MCF 10A (cell line): ENCODE data around the gene ARRDC1. TPM values are rescaled to one million over a fixed set of nuclear protein-coding genes. Genes with fewer than 3 reads are reported as not detected.

Source experiments
- BruUV-seq: library from RNA; stranded (reverse); fragments of 400-500 nt; replicated peaks from 2 replicates; lab custom pipeline; 2021; lab: Mats Ljungman, UMichigan
- CTCF ChIA-PET: fragments of 300-600 bp; sonication (Branson Sonifier 250); formaldehyde crosslinking; extraction: SDS; loops from one replicate; lab custom pipeline; 2021; ENCODE audit warnings: antibody characterized with exemption, inconsistent platforms; lab: Yijun Ruan, JAX
- POLR2A ChIA-PET: fragments of 300-600, 350-650 bp; sonication (Branson Sonifier 250); formaldehyde crosslinking; extraction: SDS; loops from one replicate; lab custom pipeline; 2020; ENCODE audit warnings: antibody characterized with exemption, inconsistent platforms; lab: Yijun Ruan, JAX
- DNase-seq: peaks from one replicate; pipeline ENCODE4 v3.0.0-alpha.2; 2018; ENCODE audit not compliant: unreplicated experiment
- H3K27ac Mint-ChIP-seq: one replicate; pipeline ENCODE4 v1.8.0; 2022; ENCODE audit warnings: mild to moderate bottlenecking, low read depth, mixed read lengths; ENCODE audit not compliant: unreplicated experiment
- H3K27me3 Mint-ChIP-seq: one replicate; pipeline ENCODE4 v1.8.0; 2022; ENCODE audit warnings: mixed read lengths; ENCODE audit not compliant: insufficient read depth, unreplicated experiment
- H3K36me3 Mint-ChIP-seq: one replicate; pipeline ENCODE4 v1.8.0; 2022; ENCODE audit warnings: mild to moderate bottlenecking, moderate library complexity, mixed read lengths; ENCODE audit not compliant: insufficient read depth, unreplicated experiment
- H3K4me1 Mint-ChIP-seq: one replicate; pipeline ENCODE4 v1.8.0; 2022; ENCODE audit warnings: mixed read lengths; ENCODE audit not compliant: insufficient read depth, unreplicated experiment
- H3K4me3 Mint-ChIP-seq: one replicate; pipeline ENCODE4 v1.8.0; 2022; ENCODE audit warnings: mild to moderate bottlenecking, moderate library complexity, mixed read lengths; ENCODE audit not compliant: unreplicated experiment
- H3K9me3 Mint-ChIP-seq: one replicate; pipeline ENCODE4 v1.8.0; 2022; ENCODE audit warnings: mixed read lengths; ENCODE audit not compliant: unreplicated experiment
- intact Hi-C: fragments of 100-400 bp; cut with micrococcal nuclease; formaldehyde crosslinking; loops from 2 replicates; pipeline ENCODE4 v1.14.1; 2022
- total RNA-seq: library from RNA; stranded (reverse); gene quantifications from 2 replicates; pipeline ENCODE4 v1.2.3, GENCODE V29; 2022
- TF ChIP-seq, protein P1 (sequence below): fragments of 200-600 bp; IDR thresholded peaks from one replicate; pipeline ENCODE4 v1.8.0; 2022; ENCODE audit warnings: antibody characterized with exemption, mild to moderate bottlenecking; ENCODE audit not compliant: unreplicated experiment

ARRDC1 gene
- total RNA-seq, 1 experiment from 2014 or later: 125 TPM

- H3K4me3 Mint-ChIP-seq: no peak overlapping the region
- H3K36me3 Mint-ChIP-seq: peaks cover 87% of the 10 kb centered on the region
- no peaks in the 10 kb centered on the region for H3K9me3 Mint-ChIP-seq
- ChIA-PET POLR2A (interaction anchor here (0.6 to 1.2 kb wide), 2 partner anchors 22 to 62 kb away, joined by 3 to 4 read pairs; partner anchors contain the start of gene MRPL41), CTCF (interaction anchor here (0.9 kb wide), 1 partner anchor 35 kb away, joined by 3 read pairs; no protein-coding TSS in a partner anchor)
- no TSS peak for BruUV-seq
- H3K27me3 Mint-ChIP-seq: no peaks in the 10 kb centered on the region
- DNase-seq: no peak
- intact Hi-C loops: loop anchor here (5.0 to 10.0 kb wide), 2 partner anchors 37 to 59 kb away; partner anchors contain the start of genes DPH7, MRPL41 and PNPLA7
- H3K4me1 Mint-ChIP-seq: peaks cover 31% of the 10 kb centered on the region
- TF ChIP-seq, protein P1, sequence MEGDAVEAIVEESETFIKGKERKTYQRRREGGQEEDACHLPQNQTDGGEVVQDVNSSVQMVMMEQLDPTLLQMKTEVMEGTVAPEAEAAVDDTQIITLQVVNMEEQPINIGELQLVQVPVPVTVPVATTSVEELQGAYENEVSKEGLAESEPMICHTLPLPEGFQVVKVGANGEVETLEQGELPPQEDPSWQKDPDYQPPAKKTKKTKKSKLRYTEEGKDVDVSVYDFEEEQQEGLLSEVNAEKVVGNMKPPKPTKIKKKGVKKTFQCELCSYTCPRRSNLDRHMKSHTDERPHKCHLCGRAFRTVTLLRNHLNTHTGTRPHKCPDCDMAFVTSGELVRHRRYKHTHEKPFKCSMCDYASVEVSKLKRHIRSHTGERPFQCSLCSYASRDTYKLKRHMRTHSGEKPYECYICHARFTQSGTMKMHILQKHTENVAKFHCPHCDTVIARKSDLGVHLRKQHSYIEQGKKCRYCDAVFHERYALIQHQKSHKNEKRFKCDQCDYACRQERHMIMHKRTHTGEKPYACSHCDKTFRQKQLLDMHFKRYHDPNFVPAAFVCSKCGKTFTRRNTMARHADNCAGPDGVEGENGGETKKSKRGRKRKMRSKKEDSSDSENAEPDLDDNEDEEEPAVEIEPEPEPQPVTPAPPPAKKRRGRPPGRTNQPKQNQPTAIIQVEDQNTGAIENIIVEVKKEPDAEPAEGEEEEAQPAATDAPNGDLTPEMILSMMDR: no peak
- H3K27ac Mint-ChIP-seq: peak overlapping the region; percentile 96
Measured at GRCh38 chr9:137613738-137614523, 8.4 kb downstream of the ARRDC1 start.

DNA sequence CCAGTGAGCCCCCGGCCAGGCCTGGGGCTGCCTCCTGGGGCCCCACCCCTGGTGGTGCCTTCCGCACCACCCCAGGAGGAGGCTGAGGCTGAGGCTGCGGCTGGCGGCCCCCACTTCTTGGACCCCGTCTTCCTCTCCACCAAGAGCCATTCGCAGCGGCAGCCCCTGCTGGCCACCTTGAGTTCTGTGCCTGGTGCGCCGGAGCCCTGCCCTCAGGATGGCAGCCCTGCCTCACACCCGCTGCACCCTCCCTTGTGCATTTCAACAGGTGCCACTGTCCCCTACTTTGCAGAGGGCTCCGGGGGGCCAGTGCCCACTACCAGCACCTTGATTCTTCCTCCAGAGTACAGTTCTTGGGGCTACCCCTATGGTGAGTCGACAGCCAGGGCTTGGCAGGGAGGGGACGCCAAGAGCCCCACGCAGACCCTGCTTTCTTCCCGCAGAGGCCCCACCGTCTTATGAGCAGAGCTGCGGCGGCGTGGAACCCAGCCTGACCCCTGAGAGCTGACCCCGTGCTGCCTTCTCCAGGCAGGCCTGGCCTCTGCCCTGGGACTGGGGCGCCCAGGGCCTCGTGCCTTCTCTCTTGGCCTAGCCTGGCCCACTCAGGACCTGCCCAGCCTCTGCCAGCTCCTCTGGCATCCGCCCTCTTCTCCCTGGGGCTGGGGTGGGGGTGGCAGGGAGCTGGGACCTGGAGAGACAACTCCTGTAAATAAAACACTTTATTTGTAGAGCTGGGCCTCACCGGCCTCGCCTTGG lies 9.3 kb downstream of the ARRDC1 start:
- Mint-ChIP-seq H3K27ac (peak overlapping the region; percentile 69), H3K4me1 (peaks cover 35% of the 10 kb centered on the region), H3K9me3 (no peaks in the 10 kb centered on the region), H3K27me3 (no peaks in the 10 kb centered on the region), H3K4me3 (no peak overlapping the region), H3K36me3 (peaks cover 87% of the 10 kb centered on the region)
- DNase-seq: no peak
- no TSS peak for BruUV-seq
- intact Hi-C loops: loop anchor here (5.0 to 10.0 kb wide), 2 partner anchors 38 to 60 kb away; partner anchors contain the start of genes DPH7, MRPL41 and PNPLA7
- CTCF ChIA-PET: interaction anchor here (0.9 kb wide), 1 partner anchor 21 kb away, joined by 3 read pairs; no protein-coding TSS in a partner anchor
- POLR2A ChIA-PET: no interaction called here
- TF ChIP-seq, protein P1: no peak

GRCh38 chr9:137615387-137615871 lies 9.9 kb downstream of the ARRDC1 start:
- no peaks in the 10 kb centered on the region for H3K9me3 Mint-ChIP-seq
- H3K4me1 Mint-ChIP-seq: peaks cover 38% of the 10 kb centered on the region
- H3K27ac Mint-ChIP-seq: no peak overlapping the region
- ChIA-PET CTCF (interaction anchor here (0.9 kb wide), 1 partner anchor 21 kb away, joined by 3 read pairs; no protein-coding TSS in a partner anchor), POLR2A (no interaction called here)
- peaks cover 90% of the 10 kb centered on the region for H3K36me3 Mint-ChIP-seq
- DNase-seq: no peak
- no peaks in the 10 kb centered on the region for H3K27me3 Mint-ChIP-seq
- intact Hi-C loops: loop anchor here (10.0 kb wide), 1 partner anchor 61 kb away; the partner anchor contains the start of genes MRPL41 and PNPLA7
- no peak overlapping the region for H3K4me3 Mint-ChIP-seq
- BruUV-seq: no TSS peak
- TF ChIP-seq, protein P1: no peak
